IPS-18a (cell line): ENCODE measurements around the gene CACNA2D1.
A peak's percentile ranks its signal among the peaks of the same experiment; 100 is the strongest.

Experiments
- H3K27ac ChIP-seq: one replicate; pipeline ENCODE4 v1.5.1; 2013; ENCODE audit warnings: low read length
- H3K27me3 ChIP-seq: one replicate; pipeline ENCODE4 v1.6.1; 2013; ENCODE audit warnings: mild to moderate bottlenecking, low read length; ENCODE audit not compliant: control insufficient read depth, insufficient read depth
- H3K36me3 ChIP-seq: one replicate; pipeline ENCODE4 v1.6.1; 2013; ENCODE audit warnings: low read depth, low read length; ENCODE audit not compliant: control insufficient read depth
- H3K4me1 ChIP-seq: one replicate; pipeline ENCODE4 v1.6.1; 2013; ENCODE audit warnings: low read depth, low read length; ENCODE audit not compliant: control insufficient read depth
- H3K4me3 ChIP-seq: one replicate; pipeline ENCODE4 v1.5.1; 2013; ENCODE audit warnings: low read length
- H3K9ac ChIP-seq: one replicate; pipeline ENCODE4 v1.6.1; 2013; ENCODE audit warnings: mild to moderate bottlenecking, low read length, moderate library complexity
- H3K9me3 ChIP-seq: one replicate; pipeline ENCODE4 v1.6.1; 2013; ENCODE audit warnings: low read depth, low read length; ENCODE audit not compliant: control insufficient read depth

CACNA2D1 gene

DNA sequence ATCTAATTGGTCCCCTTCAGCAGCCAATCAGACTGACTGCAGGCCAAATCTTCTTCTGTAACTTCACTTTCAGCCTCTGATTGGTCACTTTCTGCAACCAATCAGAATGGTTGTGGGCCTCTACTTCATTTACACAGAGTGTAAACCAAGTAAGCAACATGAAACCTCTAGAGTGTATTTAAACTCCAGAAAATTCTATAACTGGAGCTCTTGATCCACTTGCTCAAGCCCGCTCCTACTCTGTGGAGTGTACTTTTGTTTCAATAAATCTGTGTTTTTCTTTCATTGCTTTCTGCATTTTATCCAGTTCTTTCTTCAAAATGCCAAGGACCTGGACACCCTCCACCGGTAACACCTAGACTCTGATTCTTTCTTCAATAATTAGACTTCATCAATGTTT lies 319.1 kb downstream of the CACNA2D1 start:
- Histone ChIP-seq H3K36me3 (no peaks in the 10 kb centered on the region), H3K9ac (no peak overlapping the region), H3K27me3 (no peaks in the 10 kb centered on the region), H3K4me3 (no peak overlapping the region), H3K9me3 (peaks cover 10% of the 10 kb centered on the region), H3K4me1 (peaks cover 16% of the 10 kb centered on the region), H3K27ac (no peak overlapping the region)

DNA sequence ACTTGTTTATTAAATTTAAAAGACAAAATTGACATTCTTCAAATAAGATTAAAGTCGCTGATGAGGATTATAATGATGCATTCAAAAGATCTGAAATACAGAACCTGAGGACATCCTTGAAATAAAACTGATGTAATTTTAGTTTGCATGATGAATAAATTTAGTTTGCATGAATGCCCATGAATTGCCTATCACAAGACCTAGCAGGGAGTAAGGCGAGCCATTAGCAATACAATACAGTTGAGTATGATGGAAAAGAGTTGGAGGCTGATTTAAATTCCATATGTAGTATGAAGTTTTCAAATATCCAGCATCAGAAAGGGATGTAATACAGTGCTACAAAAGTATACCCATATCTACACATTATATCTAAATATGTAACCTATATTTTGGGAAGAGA lies 321.3 kb downstream of the CACNA2D1 start:
- Histone ChIP-seq H3K27ac (peak overlapping the region; percentile 47), H3K9me3 (peaks cover 10% of the 10 kb centered on the region), H3K4me3 (peak overlapping the region; percentile 30), H3K36me3 (no peaks in the 10 kb centered on the region), H3K9ac (no peak overlapping the region), H3K27me3 (no peaks in the 10 kb centered on the region), H3K4me1 (peaks cover 16% of the 10 kb centered on the region)

DNA sequence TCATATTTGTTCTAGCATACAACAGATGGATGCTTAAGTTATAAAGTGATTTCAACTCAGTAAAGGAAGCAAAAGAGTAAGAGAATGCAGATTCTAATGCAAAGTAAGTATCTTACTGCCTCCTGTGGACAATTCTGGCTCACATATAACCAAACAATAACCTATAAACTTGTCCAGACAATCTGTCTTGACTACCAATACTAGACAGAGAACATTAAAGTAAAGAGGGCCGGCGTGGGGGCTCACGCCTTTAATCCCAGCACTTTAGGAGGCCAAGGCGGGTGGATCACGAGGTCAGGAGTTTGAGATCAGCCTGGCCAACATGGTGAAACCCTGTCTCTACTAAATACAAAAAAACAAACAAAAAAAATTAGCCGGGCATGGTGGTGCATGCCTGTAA lies 329.3 kb downstream of the CACNA2D1 start:
- Histone ChIP-seq H3K4me3 (no peak overlapping the region), H3K4me1 (peaks cover 8% of the 10 kb centered on the region), H3K9ac (no peak overlapping the region), H3K36me3 (no peaks in the 10 kb centered on the region), H3K27ac (no peak overlapping the region), H3K9me3 (no peaks in the 10 kb centered on the region), H3K27me3 (no peaks in the 10 kb centered on the region)

DNA sequence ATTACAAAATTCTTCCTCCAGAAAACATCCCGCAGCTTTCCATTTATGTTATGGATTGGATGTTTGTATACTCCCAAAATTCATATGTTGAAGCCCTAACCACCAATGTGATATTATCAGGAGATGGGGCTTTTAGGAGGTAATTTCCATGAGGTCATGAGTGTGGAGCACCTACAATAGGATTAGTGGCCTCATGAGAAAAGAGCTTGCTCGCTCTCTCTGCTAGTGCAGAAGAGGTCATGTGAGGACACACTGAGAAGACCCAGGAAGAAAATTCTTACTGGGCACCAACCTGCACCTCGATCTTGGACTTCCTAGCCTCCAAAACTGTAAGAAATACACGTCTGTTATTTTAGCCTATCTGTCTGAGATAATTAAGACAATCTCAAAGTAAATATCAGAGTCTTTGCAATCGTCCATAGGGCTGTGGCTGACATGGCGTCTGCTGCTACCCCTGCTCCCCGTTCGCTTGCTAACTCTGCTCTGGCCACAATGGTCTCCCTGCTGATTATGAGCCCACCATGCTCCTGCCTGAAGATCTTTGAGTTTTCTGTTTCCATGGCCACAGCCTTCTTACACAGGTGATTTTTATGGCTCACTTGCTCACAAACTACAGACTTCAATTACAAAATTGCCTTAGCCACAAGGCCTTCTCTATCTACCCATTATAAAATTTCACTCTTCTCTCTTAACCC lies 333.3 kb downstream of the CACNA2D1 start:
- Histone ChIP-seq H3K27me3 (no peaks in the 10 kb centered on the region), H3K4me3 (no peak overlapping the region), H3K9me3 (no peaks in the 10 kb centered on the region), H3K4me1 (peaks cover 8% of the 10 kb centered on the region), H3K9ac (no peak overlapping the region), H3K27ac (no peak overlapping the region), H3K36me3 (no peaks in the 10 kb centered on the region)

DNA sequence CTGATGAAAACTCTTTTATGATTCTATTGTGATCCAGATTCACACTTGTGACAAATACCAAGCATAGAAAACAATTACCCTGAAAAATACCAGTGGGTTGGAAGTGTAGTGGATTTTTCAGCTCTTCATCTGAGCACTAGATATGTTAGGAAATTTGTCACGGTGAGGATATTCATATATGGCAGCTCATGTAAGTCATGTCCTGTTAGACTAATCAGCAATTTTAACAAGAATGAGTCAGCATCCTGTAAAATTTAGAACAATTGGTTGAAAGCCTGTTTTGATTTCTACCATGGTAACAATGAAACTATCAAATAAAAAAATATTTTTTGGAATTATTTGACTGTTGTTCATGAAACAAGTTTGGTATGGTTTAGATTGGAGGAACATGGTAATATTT lies 334.3 kb downstream of the CACNA2D1 start:
- H3K36me3 ChIP-seq = no peaks in the 10 kb centered on the region
- H3K4me1 ChIP-seq = peaks cover 8% of the 10 kb centered on the region
- no peak overlapping the region for H3K9ac ChIP-seq
- H3K4me3 ChIP-seq = no peak overlapping the region
- no peak overlapping the region for H3K27ac ChIP-seq
- no peaks in the 10 kb centered on the region for H3K9me3 ChIP-seq
- no peaks in the 10 kb centered on the region for H3K27me3 ChIP-seq

DNA sequence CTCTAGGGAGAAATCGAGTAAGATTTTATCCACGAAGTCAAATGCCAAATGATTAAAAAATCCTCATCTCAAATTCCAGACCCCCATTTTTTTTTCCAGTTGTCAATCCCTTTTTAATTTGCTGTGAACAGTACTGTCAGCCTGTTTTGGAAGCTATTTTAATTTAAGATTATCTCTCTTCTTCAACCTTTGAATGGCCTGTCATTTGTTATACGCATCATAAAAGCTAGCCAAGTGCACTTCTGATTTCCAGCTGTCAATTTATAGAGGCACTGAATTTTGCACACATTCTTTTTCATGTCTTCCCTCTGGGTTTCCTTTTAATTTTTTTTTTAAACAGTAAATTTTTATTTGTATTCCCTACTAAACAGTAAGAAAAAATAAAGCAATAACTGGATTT lies 337.4 kb downstream of the CACNA2D1 start:
- H3K27me3 ChIP-seq = no peaks in the 10 kb centered on the region
- H3K9ac ChIP-seq = no peak overlapping the region
- peaks cover 8% of the 10 kb centered on the region for H3K4me1 ChIP-seq
- H3K9me3 ChIP-seq = no peaks in the 10 kb centered on the region
- no peak overlapping the region for H3K4me3 ChIP-seq
- no peak overlapping the region for H3K27ac ChIP-seq
- no peaks in the 10 kb centered on the region for H3K36me3 ChIP-seq

DNA sequence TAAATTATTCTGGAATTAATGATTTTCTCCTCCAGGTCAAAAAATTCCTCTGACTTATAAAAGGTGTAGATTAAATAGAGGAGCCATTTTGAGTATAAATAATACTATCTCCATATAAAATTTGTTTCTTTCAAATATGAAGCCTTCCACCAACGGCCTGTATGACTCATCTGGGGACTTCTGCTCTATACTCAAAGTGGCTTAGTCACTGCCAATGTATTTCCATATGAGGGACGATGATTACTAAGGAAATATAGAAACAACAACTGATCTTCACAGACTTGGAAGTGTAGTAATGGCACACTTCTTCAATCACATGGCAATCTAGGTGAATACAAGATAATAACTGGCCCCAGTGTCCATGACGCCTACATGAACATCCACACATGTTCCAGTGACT lies 338.1 kb downstream of the CACNA2D1 start:
- Histone ChIP-seq H3K9me3 (no peaks in the 10 kb centered on the region), H3K4me3 (no peak overlapping the region), H3K9ac (no peak overlapping the region), H3K36me3 (no peaks in the 10 kb centered on the region), H3K27ac (no peak overlapping the region), H3K4me1 (peaks cover 4% of the 10 kb centered on the region), H3K27me3 (no peaks in the 10 kb centered on the region)

DNA sequence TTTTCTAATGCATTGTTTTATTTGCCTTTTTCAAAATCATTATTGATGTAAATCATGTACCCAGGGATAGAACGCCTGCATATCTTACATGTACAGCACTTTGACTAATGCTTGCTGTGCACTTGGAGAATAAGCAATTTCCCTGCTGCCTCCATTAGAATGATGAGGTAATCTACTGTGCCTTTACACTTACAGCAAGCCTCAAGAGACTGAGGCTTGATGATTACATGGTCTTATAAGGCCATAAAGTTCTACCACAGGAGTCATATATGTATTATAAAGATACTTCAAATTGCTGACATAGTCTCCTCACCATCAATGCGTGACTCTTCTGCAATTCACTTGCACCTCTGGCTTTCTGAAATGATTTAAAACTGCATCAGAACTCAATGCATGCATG lies 345.2 kb downstream of the CACNA2D1 start:
- Histone ChIP-seq H3K36me3 (no peaks in the 10 kb centered on the region), H3K4me1 (no peaks in the 10 kb centered on the region), H3K9me3 (no peaks in the 10 kb centered on the region), H3K9ac (no peak overlapping the region), H3K27ac (no peak overlapping the region), H3K4me3 (no peak overlapping the region), H3K27me3 (no peaks in the 10 kb centered on the region)

DNA sequence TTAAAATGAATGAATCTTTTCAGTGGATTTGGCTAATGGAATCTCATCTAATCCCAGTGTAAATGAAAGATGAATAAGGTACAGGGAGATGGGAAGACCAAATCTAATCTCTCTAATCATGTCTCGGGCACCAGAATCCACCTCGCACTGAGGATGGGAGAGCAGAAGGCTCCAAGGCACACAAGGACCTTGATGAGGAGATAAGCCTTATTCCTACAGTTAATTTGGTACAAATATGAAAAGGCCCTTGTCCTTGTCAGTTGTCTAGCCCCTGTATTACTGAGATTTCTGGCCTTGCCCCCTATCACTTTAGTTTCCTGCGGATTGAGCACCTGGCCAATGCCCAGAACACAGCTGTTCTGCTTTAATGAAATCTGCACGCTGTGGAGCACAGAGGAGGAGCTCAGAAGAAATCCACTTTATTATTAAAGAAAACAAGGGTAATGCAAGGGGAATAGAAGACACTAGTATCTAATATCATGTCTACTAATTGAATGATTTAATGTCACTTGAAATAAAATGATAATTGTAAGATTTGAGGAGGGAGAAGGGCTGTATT lies 352.4 kb downstream of the CACNA2D1 start:
- Histone ChIP-seq H3K9ac (no peak overlapping the region), H3K27me3 (no peaks in the 10 kb centered on the region), H3K4me1 (no peaks in the 10 kb centered on the region), H3K27ac (no peak overlapping the region), H3K9me3 (no peaks in the 10 kb centered on the region), H3K4me3 (no peak overlapping the region), H3K36me3 (no peaks in the 10 kb centered on the region)

DNA sequence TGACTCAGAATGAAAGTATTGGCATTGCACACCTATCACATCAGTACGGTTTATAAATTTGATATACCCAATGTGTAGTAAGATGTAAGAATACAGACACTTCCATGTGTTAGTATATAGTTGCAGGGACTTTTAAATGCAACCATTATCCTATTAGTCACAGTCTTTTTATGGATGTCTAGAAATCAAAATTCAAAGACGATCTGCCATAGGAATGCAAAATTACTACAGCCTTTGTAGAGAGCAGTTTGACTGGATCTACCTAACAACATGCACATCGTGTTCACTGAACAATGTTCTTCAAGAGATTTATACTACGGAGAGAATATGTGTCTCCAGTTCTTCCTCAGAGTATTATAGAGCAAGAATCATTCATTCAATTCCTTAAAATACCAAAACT lies 356.5 kb downstream of the CACNA2D1 start:
- Histone ChIP-seq H3K27me3 (no peaks in the 10 kb centered on the region), H3K27ac (no peak overlapping the region), H3K9ac (no peak overlapping the region), H3K36me3 (no peaks in the 10 kb centered on the region), H3K4me3 (no peak overlapping the region), H3K4me1 (no peaks in the 10 kb centered on the region), H3K9me3 (no peaks in the 10 kb centered on the region)

DNA sequence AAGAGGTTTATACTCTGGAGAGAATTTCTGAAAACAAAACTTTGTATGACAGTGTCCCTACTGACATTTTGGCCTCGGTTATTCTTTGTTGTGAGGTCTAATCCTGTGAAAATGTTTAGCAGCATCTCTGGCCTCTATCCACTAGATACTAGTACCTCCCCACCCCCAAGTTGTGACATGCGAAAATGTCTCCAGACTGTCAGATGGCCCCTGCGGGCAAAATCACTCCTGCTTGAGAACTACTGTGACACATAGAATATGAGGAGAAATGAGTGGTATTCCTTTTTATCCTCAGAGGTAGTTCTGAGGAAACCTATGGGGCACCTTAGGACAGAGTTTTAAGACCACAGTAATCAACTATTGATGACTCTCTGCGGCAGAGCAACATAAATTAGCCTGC lies 358.5 kb downstream of the CACNA2D1 start:
- Histone ChIP-seq H3K36me3 (no peaks in the 10 kb centered on the region), H3K4me3 (no peak overlapping the region), H3K27ac (no peak overlapping the region), H3K9me3 (no peaks in the 10 kb centered on the region), H3K27me3 (no peaks in the 10 kb centered on the region), H3K9ac (no peak overlapping the region), H3K4me1 (no peaks in the 10 kb centered on the region)

DNA sequence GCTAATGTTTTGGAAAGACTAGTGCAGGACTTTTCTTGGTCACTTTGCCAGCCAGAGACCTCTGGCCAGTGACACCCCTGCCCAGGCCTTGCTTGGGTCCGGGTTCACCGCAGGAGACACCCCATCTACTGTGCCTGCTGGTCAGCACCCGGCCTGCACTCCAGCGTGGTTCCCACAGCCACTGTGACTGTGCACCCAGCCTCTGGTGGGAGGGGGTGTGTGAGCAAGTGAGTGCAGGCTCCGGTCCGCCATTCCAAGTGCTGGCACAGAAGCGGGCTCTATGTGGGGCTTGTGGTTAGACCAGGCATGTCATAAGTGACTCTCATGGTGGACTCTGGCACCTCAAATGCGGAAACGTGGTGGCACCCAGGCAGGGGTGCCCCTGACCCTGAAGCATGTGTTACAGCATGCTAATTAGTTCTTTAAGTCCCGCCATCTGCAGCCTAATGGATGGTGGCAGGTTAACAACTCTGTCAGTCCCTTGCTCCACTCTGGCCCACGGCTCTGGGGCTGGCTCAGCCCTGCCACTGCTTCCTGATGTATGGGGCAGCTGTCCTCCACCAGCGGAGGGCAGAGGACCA lies 361.8 kb downstream of the CACNA2D1 start:
- Histone ChIP-seq H3K9me3 (no peaks in the 10 kb centered on the region), H3K36me3 (no peaks in the 10 kb centered on the region), H3K4me1 (no peaks in the 10 kb centered on the region), H3K27ac (no peak overlapping the region), H3K27me3 (no peaks in the 10 kb centered on the region), H3K9ac (no peak overlapping the region), H3K4me3 (no peak overlapping the region)
